HepG2 (cell line): ENCODE results near the gene FOXK2.

Experiments
- ELF4 ChIP-seq: sonication (generic); formaldehyde crosslinking; IDR thresholded peaks from 2 replicates; pipeline ENCODE4 v1.5.0; 2020; ENCODE audit warnings: missing genetic modification reagents, mild to moderate bottlenecking, moderate library complexity, borderline replicate concordance
- EZH2 ChIP-seq: conservative IDR thresholded peaks from 2 replicates; pipeline ENCODE4 v1.6.1; 2012; ENCODE audit warnings: mild to moderate bottlenecking, low read depth, low read length, moderate library complexity
- GFI1 ChIP-seq: sonication (generic); formaldehyde crosslinking; IDR thresholded peaks from 2 replicates; pipeline ENCODE4 v1.5.0; 2020; ENCODE audit warnings: missing genetic modification reagents, mild to moderate bottlenecking, borderline replicate concordance
- HNRNPH1 ChIP-seq: fragments of 200-400 bp; formaldehyde crosslinking; optimal IDR thresholded peaks from 2 replicates; pipeline ENCODE3; 2017; ENCODE audit warnings: mild to moderate bottlenecking, low read depth, low read length
- NR3C1 ChIP-seq: sonication (generic); formaldehyde crosslinking; IDR thresholded peaks from 2 replicates; pipeline ENCODE4 v1.4.0; 2020; ENCODE audit warnings: missing genetic modification reagents
- RBAK ChIP-seq: sonication (generic); formaldehyde crosslinking; IDR thresholded peaks from 2 replicates; pipeline ENCODE4 v1.5.1; 2020; ENCODE audit warnings: mild to moderate bottlenecking, missing genetic modification reagents
- TARDBP ChIP-seq: sonication (generic); formaldehyde crosslinking; IDR thresholded peaks from 2 replicates; pipeline ENCODE4 v1.8.0; 2022; ENCODE audit warnings: mild to moderate bottlenecking, missing genetic modification reagents
- ZFX ChIP-seq: sonication (generic); formaldehyde crosslinking; IDR thresholded peaks from 2 replicates; pipeline ENCODE4 v1.4.0; 2020; ENCODE audit warnings: mild to moderate bottlenecking, low read depth, missing genetic modification reagents, moderate library complexity
- TF ChIP-seq, protein P1 (sequence below): IDR thresholded peaks from 2 replicates; pipeline ENCODE4 v1.6.1; 2016

DNA sequence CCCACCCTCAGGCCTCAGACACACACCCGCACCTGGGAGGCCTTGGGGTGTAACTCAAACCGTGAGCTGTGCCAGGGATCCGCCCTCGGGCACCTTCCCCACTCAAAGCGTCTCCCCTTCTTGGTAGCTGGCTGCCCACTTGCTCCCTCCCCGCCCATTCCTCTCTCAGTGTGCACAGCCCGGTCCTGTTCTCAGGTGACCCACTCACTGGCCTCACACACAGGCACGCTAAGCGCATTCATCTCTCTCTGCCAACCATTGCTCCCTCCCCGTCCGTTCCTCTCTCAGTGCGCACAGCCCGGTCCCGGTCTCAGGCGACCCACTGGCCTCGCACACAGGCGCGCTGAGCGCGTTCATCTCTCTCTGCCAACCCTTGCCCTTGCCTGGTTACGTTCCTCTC is 107.9 kb downstream of the FOXK2 start:
- no peak for TF ChIP-seq EZH2
- no peak for TF ChIP-seq ELF4 (CRISPR knock-in tag)
- TF ChIP-seq RBAK (CRISPR knock-in tag), result no peak
- no peak for TF ChIP-seq ZFX (CRISPR knock-in tag)
- TF ChIP-seq TARDBP (CRISPR knock-in tag), result no peak
- no peak for TF ChIP-seq HNRNPH1
- TF ChIP-seq GFI1 (CRISPR knock-in tag), result no peak
- TF ChIP-seq NR3C1 (CRISPR knock-in tag), result no peak
- TF ChIP-seq, protein P1, sequence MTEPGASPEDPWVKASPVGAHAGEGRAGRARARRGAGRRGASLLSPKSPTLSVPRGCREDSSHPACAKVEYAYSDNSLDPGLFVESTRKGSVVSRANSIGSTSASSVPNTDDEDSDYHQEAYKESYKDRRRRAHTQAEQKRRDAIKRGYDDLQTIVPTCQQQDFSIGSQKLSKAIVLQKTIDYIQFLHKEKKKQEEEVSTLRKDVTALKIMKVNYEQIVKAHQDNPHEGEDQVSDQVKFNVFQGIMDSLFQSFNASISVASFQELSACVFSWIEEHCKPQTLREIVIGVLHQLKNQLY (CRISPR knock-in tag), result no peak
